ENCODE measurements around the gene NOP16. TPM values are rescaled to one million over a fixed set of nuclear protein-coding genes. Genes with fewer than 3 reads are reported as not detected.
"Not testable (repeated sequence)": the region's sequence is repeated elsewhere in the genome, so short reads cannot be mapped to it uniquely, and the experiment has no call there.

Gene NOP16
- total RNA-seq, 1 experiment from 2014 or later = 103 TPM

GRCh38 chr5:176410486-176411180 is 22.2 kb upstream of the NOP16 start:
- no peak overlapping the region for H3K9ac ChIP-seq (ENCODE audit: low read length)
- no peaks in the 10 kb centered on the region for H3K9me2 ChIP-seq (replicated peaks; ENCODE audit: low read length)
- no peaks in the 10 kb centered on the region for H3K9me3 ChIP-seq (ENCODE audit: low read length)
- peaks cover 58% of the 10 kb centered on the region for H3K4me1 ChIP-seq (ENCODE audit: insufficient read depth, low read length)
- no peak for TF ChIP-seq EZH2phosphoT487 (IDR thresholded peaks at IDR 0.05; ENCODE audit: borderline replicate concordance, low read length)
- peak; percentile 56 for TF ChIP-seq CTCF (conservative IDR thresholded peaks at IDR 0.05; ENCODE audit: low read depth, low read length)
- H3F3A ChIP-seq (ENCODE audit: low read length, unreplicated experiment) = no peaks in the 10 kb centered on the region
- H4K20me1 ChIP-seq (ENCODE audit: low read length) = peaks cover 16% of the 10 kb centered on the region; the same call in 1 of the 2 replicates
- intact Hi-C loops (cut with micrococcal nuclease) = loop anchor here (2.0 kb wide), 1 partner anchor 168 kb away; no protein-coding TSS in a partner anchor
- H3K36me3 ChIP-seq (ENCODE audit: low read depth, low read length) = peaks cover 9% of the 10 kb centered on the region; the same call in 1 of the 2 replicates
- peak overlapping the region; percentile 35 for H3K27ac ChIP-seq (ENCODE audit: low read length)
- peak overlapping the region; percentile 64 for H3K4me2 ChIP-seq (ENCODE audit: low read length)
- no TSS peak for BruUV-seq (replicated peaks)
- DNase-seq = peak; percentile 78
- peaks cover 55% of the 10 kb centered on the region for H3K79me2 ChIP-seq (ENCODE audit: low read length)
- ChIA-PET CTCF (interaction anchor here (0.7 kb wide), 1 partner anchor 423 kb away, joined by 5 read pairs; no protein-coding TSS in a partner anchor), POLR2A (ENCODE audit: unreplicated experiment) (no interaction called here)
- H3K4me3 ChIP-seq (ENCODE audit: low read length) = peak overlapping the region; percentile 12; the same call in 1 of the 2 replicates
- no peaks in the 10 kb centered on the region for H3K27me3 ChIP-seq (ENCODE audit: low read length)
- H2AFZ ChIP-seq (ENCODE audit: low read length) = no peak overlapping the region
- ATAC-seq = peak; percentile 35

- CTCF ChIA-PET = no interaction called here
- H3K4me2 ChIP-seq (ENCODE audit: low read length) = no peak overlapping the region
- no peak for DNase-seq
- no TSS peak for BruUV-seq (replicated peaks)
- no peaks in the 10 kb centered on the region for H3K9me2 ChIP-seq (replicated peaks; ENCODE audit: low read length)
- no peak for ATAC-seq
- H3K4me3 ChIP-seq (ENCODE audit: low read length) = no peak overlapping the region
- H3K27me3 ChIP-seq (ENCODE audit: low read length) = no peaks in the 10 kb centered on the region
- no peak overlapping the region for H3K9ac ChIP-seq (ENCODE audit: low read length)
- peaks cover 12% of the 10 kb centered on the region; the same call in 1 of the 2 replicates for H4K20me1 ChIP-seq (ENCODE audit: low read length)
- peaks cover 53% of the 10 kb centered on the region for H3K4me1 ChIP-seq (ENCODE audit: insufficient read depth, low read length)
- POLR2A ChIA-PET (ENCODE audit: unreplicated experiment) = no interaction called here
- peaks cover 47% of the 10 kb centered on the region for H3K79me2 ChIP-seq (ENCODE audit: low read length)
- H3K27ac ChIP-seq (ENCODE audit: low read length) = no peak overlapping the region
- TF ChIP-seq EZH2phosphoT487 (IDR thresholded peaks at IDR 0.05; ENCODE audit: borderline replicate concordance, low read length) = no peak
- TF ChIP-seq CTCF (conservative IDR thresholded peaks at IDR 0.05; ENCODE audit: low read depth, low read length) = no peak
- no peak for TF ChIP-seq EZH2 (IDR thresholded peaks at IDR 0.05; ENCODE audit: low read length, unreplicated experiment)
- H2AFZ ChIP-seq (ENCODE audit: low read length) = no peak overlapping the region
- intact Hi-C loops (cut with micrococcal nuclease) = loop anchor here (2.0 kb wide), 1 partner anchor 169 kb away; no protein-coding TSS in a partner anchor
- no peaks in the 10 kb centered on the region for H3F3A ChIP-seq (ENCODE audit: low read length, unreplicated experiment)
- H3K36me3 ChIP-seq (ENCODE audit: low read depth, low read length) = peaks cover 11% of the 10 kb centered on the region; the same call in 1 of the 2 replicates
- H3K9me3 ChIP-seq (ENCODE audit: low read length) = no peaks in the 10 kb centered on the region
Observed at GRCh38 chr5:176409765-176410164, 21.4 kb upstream of the NOP16 start.

- H3K27me3 ChIP-seq (ENCODE audit: low read length) = no peaks in the 10 kb centered on the region
- CTCF ChIA-PET = no interaction called here
- intact Hi-C loops (cut with micrococcal nuclease) = no loop called here
- H2AFZ ChIP-seq (ENCODE audit: low read length) = no peak overlapping the region
- ATAC-seq (no peak), DNase-seq (no peak)
- POLR2A ChIA-PET (ENCODE audit: unreplicated experiment) = interaction anchor here (0.5 kb wide), 1 partner anchor 33 kb away, joined by 3 read pairs; no protein-coding TSS in a partner anchor
- no peak overlapping the region for H3K4me3 ChIP-seq (ENCODE audit: low read length)
- peaks cover 35% of the 10 kb centered on the region for H3K79me2 ChIP-seq (ENCODE audit: low read length)
- peaks cover 11% of the 10 kb centered on the region; the same call in 1 of the 2 replicates for H3K36me3 ChIP-seq (ENCODE audit: low read depth, low read length)
- TF ChIP-seq EZH2 (IDR thresholded peaks at IDR 0.05; ENCODE audit: low read length, unreplicated experiment) (no peak), EZH2phosphoT487 (IDR thresholded peaks at IDR 0.05; ENCODE audit: borderline replicate concordance, low read length) (no peak), CTCF (conservative IDR thresholded peaks at IDR 0.05; ENCODE audit: low read depth, low read length) (no peak)
- BruUV-seq (replicated peaks) = no TSS peak
- H3K4me2 ChIP-seq (ENCODE audit: low read length) = no peak overlapping the region
- no peaks in the 10 kb centered on the region for H3K9me3 ChIP-seq (ENCODE audit: low read length)
- no peak overlapping the region for H3K9ac ChIP-seq (ENCODE audit: low read length)
- peaks cover 53% of the 10 kb centered on the region for H3K4me1 ChIP-seq (ENCODE audit: insufficient read depth, low read length)
- H4K20me1 ChIP-seq (ENCODE audit: low read length) = 0 out of 2 replicates have a peak, but pooled peaks cover 5% of the 10 kb centered on the region
- no peaks in the 10 kb centered on the region for H3K9me2 ChIP-seq (replicated peaks; ENCODE audit: low read length)
- H3F3A ChIP-seq (ENCODE audit: low read length, unreplicated experiment) = no peaks in the 10 kb centered on the region
- no peak overlapping the region for H3K27ac ChIP-seq (ENCODE audit: low read length)
Observed at GRCh38 chr5:176408590-176408989, 20.2 kb upstream of the NOP16 start.

GRCh38 chr5:176408252-176408573 is 19.8 kb upstream of the NOP16 start:
- H3K9ac ChIP-seq (ENCODE audit: low read length); H3K9me3 ChIP-seq (ENCODE audit: low read length); H3K27ac ChIP-seq (ENCODE audit: low read length); H3K9me2 ChIP-seq (replicated peaks; ENCODE audit: low read length); H3F3A ChIP-seq (ENCODE audit: low read length, unreplicated experiment); BruUV-seq (replicated peaks); H3K4me3 ChIP-seq (ENCODE audit: low read length); H4K20me1 ChIP-seq (ENCODE audit: low read length); H3K27me3 ChIP-seq (ENCODE audit: low read length); DNase-seq; H2AFZ ChIP-seq (ENCODE audit: low read length); intact Hi-C loops (cut with micrococcal nuclease); H3K4me2 ChIP-seq (ENCODE audit: low read length); ATAC-seq; POLR2A ChIA-PET (ENCODE audit: unreplicated experiment): not testable (repeated sequence)
- H3K4me1 ChIP-seq (ENCODE audit: insufficient read depth, low read length) = peaks cover 51% of the 10 kb centered on the region
- peaks cover 31% of the 10 kb centered on the region for H3K79me2 ChIP-seq (ENCODE audit: low read length)
- CTCF ChIA-PET = interaction anchor here (2.0 kb wide), 1 partner anchor 40 kb away, joined by 10 read pairs; the partner anchor contains the start of gene FAF2
- peaks cover 11% of the 10 kb centered on the region; the same call in 1 of the 2 replicates for H3K36me3 ChIP-seq (ENCODE audit: low read depth, low read length)

All from PC-3 (cell line).